ENCODE results near the gene ANKS6. TPM values are rescaled to one million over a fixed set of nuclear protein-coding genes. Genes with fewer than 3 reads are reported as not detected.

The ANKS6 gene
- total RNA-seq, 2 experiments from 2014 or later: 16.6 to 16.9 TPM

DNA sequence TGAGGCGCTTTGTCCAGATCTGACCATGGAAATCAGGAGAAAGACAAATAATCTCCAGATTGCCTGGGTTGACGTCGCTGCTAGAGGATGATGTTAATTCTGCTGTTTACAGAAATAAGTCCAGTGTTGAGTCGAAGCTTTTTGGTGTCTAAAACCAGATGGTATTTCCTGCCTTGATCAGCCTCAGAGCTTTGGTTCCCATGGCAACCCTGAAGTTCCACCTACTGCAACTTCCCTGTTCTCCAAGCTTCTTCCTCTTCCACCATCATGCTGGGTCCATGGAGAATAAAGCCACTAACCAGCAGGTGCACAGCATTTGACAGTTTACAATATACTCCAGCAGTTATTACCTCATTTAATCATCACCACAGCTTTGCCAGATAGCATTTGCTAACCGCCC is 69.6 kb downstream of the ANKS6 start:
- Mint-ChIP-seq H3K27me3 (peaks cover 7% of the 10 kb centered on the region), H3K9me3 (peaks cover 2% of the 10 kb centered on the region), H3K27ac (no peak overlapping the region), H3K36me3 (ENCODE audit: low read depth) (no peaks in the 10 kb centered on the region), H3K4me3 (no peak overlapping the region), H3K4me1 (ENCODE audit: low read depth) (no peaks in the 10 kb centered on the region)
- DNase-seq: no peak
- POLR2A ChIA-PET: no interaction called here
- TF ChIP-seq, protein P1, sequence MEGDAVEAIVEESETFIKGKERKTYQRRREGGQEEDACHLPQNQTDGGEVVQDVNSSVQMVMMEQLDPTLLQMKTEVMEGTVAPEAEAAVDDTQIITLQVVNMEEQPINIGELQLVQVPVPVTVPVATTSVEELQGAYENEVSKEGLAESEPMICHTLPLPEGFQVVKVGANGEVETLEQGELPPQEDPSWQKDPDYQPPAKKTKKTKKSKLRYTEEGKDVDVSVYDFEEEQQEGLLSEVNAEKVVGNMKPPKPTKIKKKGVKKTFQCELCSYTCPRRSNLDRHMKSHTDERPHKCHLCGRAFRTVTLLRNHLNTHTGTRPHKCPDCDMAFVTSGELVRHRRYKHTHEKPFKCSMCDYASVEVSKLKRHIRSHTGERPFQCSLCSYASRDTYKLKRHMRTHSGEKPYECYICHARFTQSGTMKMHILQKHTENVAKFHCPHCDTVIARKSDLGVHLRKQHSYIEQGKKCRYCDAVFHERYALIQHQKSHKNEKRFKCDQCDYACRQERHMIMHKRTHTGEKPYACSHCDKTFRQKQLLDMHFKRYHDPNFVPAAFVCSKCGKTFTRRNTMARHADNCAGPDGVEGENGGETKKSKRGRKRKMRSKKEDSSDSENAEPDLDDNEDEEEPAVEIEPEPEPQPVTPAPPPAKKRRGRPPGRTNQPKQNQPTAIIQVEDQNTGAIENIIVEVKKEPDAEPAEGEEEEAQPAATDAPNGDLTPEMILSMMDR (IDR thresholded peaks at IDR 0.05): no peak
- intact Hi-C loops (cut with micrococcal nuclease): no loop called here
- no peak for ATAC-seq
- CTCF ChIA-PET: no interaction called here

GRCh38 chr9:98724810-98725530 is 71.4 kb downstream of the ANKS6 start:
- Mint-ChIP-seq H3K4me3 (no peak overlapping the region), H3K27me3 (peaks cover 12% of the 10 kb centered on the region), H3K27ac (no peak overlapping the region), H3K9me3 (peaks cover 2% of the 10 kb centered on the region), H3K4me1 (ENCODE audit: low read depth) (no peaks in the 10 kb centered on the region), H3K36me3 (ENCODE audit: low read depth) (no peaks in the 10 kb centered on the region)
- ChIA-PET POLR2A (interaction anchor here (0.6 kb wide), 1 partner anchor 141 kb away, joined by 3 read pairs; no protein-coding TSS in a partner anchor), CTCF (interaction anchor here (1.5 kb wide), 3 partner anchors 10 to 51 kb away, joined by 3 to 6 read pairs (median 4); no protein-coding TSS in a partner anchor)
- TF ChIP-seq, protein P1 (IDR thresholded peaks at IDR 0.05): no peak
- DNase-seq: no peak
- no peak for ATAC-seq
- intact Hi-C loops (cut with micrococcal nuclease): no loop called here

- POLR2A ChIA-PET: no interaction called here
- H3K9me3 Mint-ChIP-seq: peaks cover 2% of the 10 kb centered on the region
- intact Hi-C loops (cut with micrococcal nuclease): no loop called here
- TF ChIP-seq, protein P1 (IDR thresholded peaks at IDR 0.05): no peak
- CTCF ChIA-PET: no interaction called here
- H3K27me3 Mint-ChIP-seq: peaks cover 14% of the 10 kb centered on the region
- DNase-seq: no peak
- no peaks in the 10 kb centered on the region for H3K36me3 Mint-ChIP-seq (ENCODE audit: low read depth)
- H3K27ac Mint-ChIP-seq: no peak overlapping the region
- H3K4me3 Mint-ChIP-seq: no peak overlapping the region
- ATAC-seq: no peak
- no peaks in the 10 kb centered on the region for H3K4me1 Mint-ChIP-seq (ENCODE audit: low read depth)
These were observed 74.7 kb downstream of the ANKS6 start for GRCh38 chr9:98721643-98722042.

- intact Hi-C loops (cut with micrococcal nuclease): no loop called here
- peaks cover 19% of the 10 kb centered on the region for H3K27me3 Mint-ChIP-seq
- no peak for ATAC-seq
- no peaks in the 10 kb centered on the region for H3K4me1 Mint-ChIP-seq (ENCODE audit: low read depth)
- no peak overlapping the region for H3K27ac Mint-ChIP-seq
- no peak overlapping the region for H3K4me3 Mint-ChIP-seq
- DNase-seq: no peak
- TF ChIP-seq, protein P1 (IDR thresholded peaks at IDR 0.05): no peak
- peaks cover 2% of the 10 kb centered on the region for H3K9me3 Mint-ChIP-seq
- CTCF ChIA-PET: no interaction called here
- no peaks in the 10 kb centered on the region for H3K36me3 Mint-ChIP-seq (ENCODE audit: low read depth)
- POLR2A ChIA-PET: no interaction called here
These were observed 76.0 kb downstream of the ANKS6 start for GRCh38 chr9:98720402-98720801.

DNA sequence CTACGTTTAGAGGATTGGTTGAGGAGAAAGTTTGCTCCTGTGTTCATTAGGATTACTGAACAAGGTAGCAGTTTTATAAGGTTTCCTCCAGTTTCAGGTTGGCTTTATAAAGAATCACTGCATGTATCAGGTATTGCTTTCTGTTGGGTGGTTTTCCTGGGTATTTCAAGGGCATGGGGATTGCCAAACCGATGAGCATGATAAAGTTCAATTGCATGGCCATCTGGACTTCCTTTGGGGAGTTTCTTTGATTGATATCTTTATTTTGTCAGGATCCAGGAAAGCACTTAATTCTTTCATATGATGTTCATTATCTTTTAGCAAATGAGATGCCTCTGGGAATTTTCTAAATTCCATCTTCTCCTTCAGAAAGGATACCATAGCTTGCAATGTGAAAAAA is 77.3 kb downstream of the ANKS6 start:
- H3K27me3 Mint-ChIP-seq: peaks cover 20% of the 10 kb centered on the region
- H3K27ac Mint-ChIP-seq: no peak overlapping the region
- TF ChIP-seq, protein P1 (IDR thresholded peaks at IDR 0.05): no peak
- ATAC-seq (no peak), DNase-seq (no peak)
- intact Hi-C loops (cut with micrococcal nuclease): no loop called here
- no peak overlapping the region for H3K4me3 Mint-ChIP-seq
- no peaks in the 10 kb centered on the region for H3K4me1 Mint-ChIP-seq (ENCODE audit: low read depth)
- H3K36me3 Mint-ChIP-seq (ENCODE audit: low read depth): no peaks in the 10 kb centered on the region
- ChIA-PET POLR2A (no interaction called here), CTCF (no interaction called here)
- no peaks in the 10 kb centered on the region for H3K9me3 Mint-ChIP-seq
